B cell (primary cell): ENCODE data around the gene ASIC1.

Experiments
- CTCF ChIP-seq: fragments of 200-600 bp; IDR thresholded peaks from one replicate; pipeline ENCODE4 v1.8.0; 2022; ENCODE audit warnings: antibody characterized with exemption, mild to moderate bottlenecking
- EZH2 ChIP-seq: IDR thresholded peaks from 2 replicates; pipeline ENCODE4 v1.6.1; 2012; ENCODE audit warnings: borderline replicate concordance, low read depth, mild to moderate bottlenecking, moderate library complexity, low read length; ENCODE audit not compliant: insufficient read depth, poor library complexity, severe bottlenecking

GRCh38 chr12:50069069-50069468, 11.7 kb downstream of the ASIC1 start:
- no peak for TF ChIP-seq EZH2
- TF ChIP-seq CTCF, result no peak
